GM18511 (cell line): ENCODE results near the gene DENND1B.
"Not testable (repeated sequence)": the region's sequence is repeated elsewhere in the genome, so short reads cannot be mapped to it uniquely, and the experiment has no call there.

Experiments used
- ATAC-seq: cut with Tn5 transposase; IDR thresholded peaks from one replicate; pipeline ENCODE4 v1.9.1; 2021; ENCODE audit warnings: mild to moderate bottlenecking, moderate library complexity; ENCODE audit not compliant: unreplicated experiment

Gene DENND1B

GRCh38 chr1:197572169-197572568 lies 203.1 kb downstream of the DENND1B start:
- no peak for ATAC-seq

GRCh38 chr1:197567442-197567841 lies 207.8 kb downstream of the DENND1B start:
- no peak for ATAC-seq

DNA sequence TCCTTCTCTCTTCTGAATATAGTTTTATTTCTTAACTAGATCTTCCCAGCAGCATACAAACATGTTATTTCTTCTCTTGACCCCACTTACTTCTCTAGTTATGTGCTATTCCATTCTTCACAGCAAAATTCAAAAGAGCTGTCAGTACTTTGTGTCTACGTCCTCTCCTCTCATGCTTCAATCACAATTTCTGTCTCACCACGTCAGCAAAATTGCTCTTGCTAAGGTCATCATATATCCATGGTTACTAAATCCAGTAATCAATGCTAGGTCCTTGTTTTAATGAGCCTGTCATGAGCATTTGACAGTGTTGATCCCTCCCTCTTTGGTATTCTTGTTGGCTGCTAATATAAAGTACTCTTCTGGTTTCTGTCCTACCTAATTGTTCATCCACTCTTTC lies 214.2 kb downstream of the DENND1B start:
- no peak for ATAC-seq

DNA sequence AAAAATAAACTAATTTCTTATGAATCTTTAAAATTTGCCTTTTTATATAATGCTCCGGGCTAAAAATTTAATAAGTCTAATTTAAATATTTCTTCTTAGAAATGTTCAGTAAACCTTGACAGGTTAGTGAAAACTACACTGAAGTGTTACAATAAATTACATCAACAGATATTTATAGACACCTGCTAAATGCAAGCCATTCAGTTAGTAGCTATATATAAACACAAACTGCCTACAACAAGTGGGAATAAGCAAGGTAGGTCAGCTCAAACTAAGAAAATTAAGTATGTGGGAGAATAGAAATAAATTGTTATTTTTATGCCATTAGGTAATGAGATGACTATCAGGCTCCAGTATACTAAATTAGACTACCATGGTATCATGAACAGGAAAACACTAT lies 215.6 kb downstream of the DENND1B start:
- no peak for ATAC-seq

DNA sequence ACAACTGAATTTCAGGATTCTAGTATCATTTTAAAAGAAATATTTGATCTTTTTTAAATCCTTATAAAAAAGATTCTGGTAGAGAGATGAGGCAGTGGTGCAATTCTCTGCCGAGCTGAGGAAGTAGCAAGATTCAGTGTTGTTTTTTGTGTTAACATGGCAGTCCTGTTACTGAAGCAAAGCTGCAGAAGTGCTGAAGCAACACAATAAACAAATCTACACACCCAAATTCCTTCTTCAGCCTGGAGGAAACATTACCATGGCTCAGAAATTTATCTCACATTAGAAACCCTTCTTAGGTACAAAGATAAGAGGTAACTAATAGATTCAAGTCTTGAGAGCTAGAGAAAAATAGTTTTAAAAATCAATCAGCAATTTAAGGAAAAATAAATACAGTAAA lies 216.0 kb downstream of the DENND1B start:
- no peak for ATAC-seq

DNA sequence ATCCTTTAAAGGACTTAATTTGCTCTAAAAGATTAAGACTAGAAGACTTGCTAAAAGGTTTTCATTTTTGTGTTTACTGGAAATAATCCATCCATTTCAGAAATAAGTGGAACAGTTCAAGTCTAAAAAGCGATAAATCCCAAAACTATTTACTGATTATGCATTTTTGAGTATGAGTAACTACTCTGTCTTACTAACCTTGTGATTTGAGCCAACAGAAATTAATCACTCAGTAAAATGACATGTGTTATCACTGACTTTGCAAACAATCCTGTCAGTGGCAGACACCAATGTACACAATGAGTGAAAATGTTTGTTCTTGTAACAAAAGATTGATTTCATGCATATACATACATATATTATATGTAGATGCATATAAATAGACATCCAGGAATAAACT lies 218.0 kb downstream of the DENND1B start:
- ATAC-seq = no peak

DNA sequence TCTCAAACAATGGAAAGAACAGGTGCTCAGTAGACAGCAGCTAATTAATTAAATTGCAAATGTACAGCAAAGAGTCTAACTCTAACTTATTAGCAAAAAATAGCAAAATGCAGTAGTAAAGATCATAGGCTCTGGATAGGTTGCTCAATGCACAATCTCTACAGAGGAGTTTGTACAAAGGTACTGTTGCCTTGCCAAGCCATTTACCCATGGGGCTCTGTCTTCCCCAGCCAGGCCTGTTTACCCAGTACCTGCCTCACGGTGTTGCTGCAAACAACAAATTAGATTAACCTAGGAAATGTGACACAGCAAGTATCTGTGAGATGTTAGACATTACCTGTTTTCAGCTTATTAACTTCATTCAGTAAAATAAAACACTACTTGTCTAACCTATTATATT lies 222.0 kb downstream of the DENND1B start:
- no peak for ATAC-seq

GRCh38 chr1:197546989-197547388 lies 228.3 kb downstream of the DENND1B start:
- ATAC-seq = no peak

DNA sequence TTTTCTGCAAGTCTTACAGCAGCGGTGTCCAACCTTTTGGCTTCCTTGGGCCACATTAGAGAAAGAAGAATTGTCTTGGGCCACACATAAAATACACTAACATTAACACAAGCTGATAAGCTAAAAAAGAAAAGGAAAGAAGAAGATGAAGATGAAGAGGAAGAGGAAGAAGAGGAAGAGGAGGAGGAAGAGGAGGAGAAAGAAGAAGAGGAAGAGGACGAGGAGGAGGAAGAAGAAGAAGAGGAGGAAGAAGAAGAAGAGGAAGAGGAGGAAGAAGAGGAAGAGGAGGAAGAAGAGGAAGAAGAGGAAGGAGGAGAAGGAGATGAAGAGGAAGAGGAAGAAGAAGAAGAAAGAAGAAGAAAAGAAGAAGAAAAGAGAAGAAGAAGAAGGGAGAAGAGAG lies 230.7 kb downstream of the DENND1B start:
- no peak for ATAC-seq

- ATAC-seq = no peak
Observed at GRCh38 chr1:197544130-197544529, 231.2 kb downstream of the DENND1B start.

DNA sequence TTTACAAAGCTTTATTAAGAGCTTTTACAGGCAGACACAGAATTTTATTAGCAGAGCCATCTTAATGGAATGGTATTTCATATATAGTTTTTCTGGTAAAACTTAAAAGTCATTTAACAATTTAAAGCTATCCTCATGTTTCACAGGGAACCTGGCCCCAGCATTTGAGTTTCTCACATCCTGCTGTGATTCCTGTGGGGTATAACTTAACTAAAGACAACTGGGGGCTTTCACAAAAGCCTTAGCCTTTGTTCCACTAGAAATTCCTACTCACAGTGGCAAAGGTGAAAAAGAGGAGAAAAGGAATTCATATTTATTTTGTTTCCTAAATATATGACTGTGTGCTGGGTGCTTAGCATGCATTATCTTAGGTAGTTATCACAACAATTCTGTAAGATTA lies 233.9 kb downstream of the DENND1B start:
- ATAC-seq = no peak

DNA sequence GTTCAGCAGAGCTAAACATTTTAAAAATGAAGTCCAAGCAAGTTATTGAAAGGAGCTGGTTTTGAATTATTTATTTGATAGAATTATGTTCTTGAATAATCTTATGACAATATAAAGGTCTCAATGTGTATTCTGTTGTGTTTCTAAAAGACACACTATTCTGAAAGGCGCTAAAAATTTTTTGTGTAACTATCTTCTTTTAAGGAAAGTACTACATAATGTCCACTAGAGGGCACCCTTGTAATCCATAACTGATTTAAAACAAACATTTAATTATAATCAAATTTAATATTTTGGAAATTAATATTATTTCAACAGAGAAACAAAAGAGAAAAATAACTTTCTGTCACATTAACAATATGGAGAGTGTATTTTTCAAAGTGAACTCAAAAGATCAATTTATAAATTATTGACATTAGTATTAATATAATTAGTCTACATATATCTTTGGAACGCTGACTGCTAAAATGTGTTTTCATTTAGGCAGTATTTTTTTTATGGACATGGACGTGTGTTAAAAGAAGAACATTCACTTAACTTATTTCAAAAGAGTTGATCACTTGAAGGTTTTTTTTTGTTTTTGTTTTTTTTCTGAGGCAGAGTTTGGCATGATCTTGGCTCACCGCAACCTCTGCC lies 248.4 kb downstream of the DENND1B start:
- ATAC-seq = peak; percentile 69

GRCh38 chr1:197521118-197521739 lies 254.1 kb downstream of the DENND1B start:
- peak; percentile 75 for ATAC-seq

- ATAC-seq = peak; percentile 48
Observed at GRCh38 chr1:197519741-197520334, 255.4 kb downstream of the DENND1B start.

- no peak for ATAC-seq
Observed at GRCh38 chr1:197515421-197515820, 259.9 kb downstream of the DENND1B start.

DNA sequence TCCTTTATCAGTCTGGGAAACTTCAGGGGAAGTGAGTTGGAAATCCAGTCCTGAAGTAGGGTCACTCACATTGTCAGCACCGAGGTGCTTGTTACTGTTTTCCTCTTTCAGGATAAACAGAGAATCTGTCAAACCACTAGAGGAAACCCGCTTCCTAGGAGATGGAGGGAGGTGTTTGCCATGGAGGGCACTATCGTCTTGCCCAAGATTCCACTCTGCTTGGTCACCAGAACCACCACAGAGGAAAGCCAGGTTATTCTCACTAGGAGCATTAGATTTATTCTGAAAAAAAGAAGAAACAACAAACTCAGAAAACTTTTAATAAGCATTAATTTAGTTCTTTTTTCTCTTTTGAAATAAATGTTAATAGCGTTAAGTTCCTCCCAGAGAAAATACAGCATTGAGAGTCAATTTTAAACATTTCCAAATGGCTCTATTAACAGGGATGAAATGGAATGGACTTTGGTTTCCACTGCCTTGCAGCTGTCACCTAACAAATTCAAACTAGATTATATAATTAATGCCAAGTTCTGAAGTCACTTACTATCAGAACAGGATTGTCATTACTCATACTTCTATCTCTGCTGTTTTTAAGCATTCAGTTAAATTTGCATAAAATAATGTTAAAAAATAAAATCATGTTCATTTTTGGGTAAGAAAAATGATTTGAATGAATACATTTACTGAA lies 264.4 kb downstream of the DENND1B start:
- ATAC-seq = no peak

GRCh38 chr1:197496722-197497121 lies 278.6 kb downstream of the DENND1B start:
- no peak for ATAC-seq

GRCh38 chr1:197491505-197491904 lies 283.8 kb downstream of the DENND1B start:
- not testable (repeated sequence) for ATAC-seq

GRCh38 chr1:197486946-197487345 lies 288.3 kb downstream of the DENND1B start:
- ATAC-seq = no peak

- ATAC-seq = no peak
Observed at GRCh38 chr1:197485790-197486189, 289.5 kb downstream of the DENND1B start.

DNA sequence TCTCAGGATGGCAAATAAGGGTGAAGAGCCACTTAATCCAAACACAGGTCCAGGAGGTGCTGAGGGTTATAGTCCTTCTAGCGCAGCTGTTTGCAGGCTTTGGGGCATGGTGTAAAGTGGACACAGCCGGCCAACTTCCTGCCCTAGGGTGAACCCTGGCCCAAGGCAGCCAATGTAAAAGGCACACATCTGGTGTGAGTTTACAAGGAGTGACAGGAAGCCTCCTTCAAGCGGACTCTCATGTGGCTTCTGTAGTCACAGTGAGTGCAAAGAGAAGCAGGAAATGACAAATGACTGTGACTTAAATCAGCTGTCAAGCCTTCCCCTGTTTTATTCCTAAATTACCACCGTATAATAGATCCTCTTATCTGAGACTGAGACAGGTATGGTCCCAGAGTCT lies 294.2 kb downstream of the DENND1B start:
- peak; percentile 49 for ATAC-seq

- no peak for ATAC-seq
Observed at GRCh38 chr1:197480446-197480845, 294.8 kb downstream of the DENND1B start.
